GM21515 (cell line): Measurements from ENCODE around the gene C19orf67.
A peak's percentile ranks its signal among the peaks of the same experiment; 100 is the strongest.

Source experiments
- ATAC-seq: cut with Tn5 transposase; IDR thresholded peaks from one replicate; pipeline ENCODE4 v1.9.1; 2021; ENCODE audit not compliant: unreplicated experiment

C19orf67 gene

DNA sequence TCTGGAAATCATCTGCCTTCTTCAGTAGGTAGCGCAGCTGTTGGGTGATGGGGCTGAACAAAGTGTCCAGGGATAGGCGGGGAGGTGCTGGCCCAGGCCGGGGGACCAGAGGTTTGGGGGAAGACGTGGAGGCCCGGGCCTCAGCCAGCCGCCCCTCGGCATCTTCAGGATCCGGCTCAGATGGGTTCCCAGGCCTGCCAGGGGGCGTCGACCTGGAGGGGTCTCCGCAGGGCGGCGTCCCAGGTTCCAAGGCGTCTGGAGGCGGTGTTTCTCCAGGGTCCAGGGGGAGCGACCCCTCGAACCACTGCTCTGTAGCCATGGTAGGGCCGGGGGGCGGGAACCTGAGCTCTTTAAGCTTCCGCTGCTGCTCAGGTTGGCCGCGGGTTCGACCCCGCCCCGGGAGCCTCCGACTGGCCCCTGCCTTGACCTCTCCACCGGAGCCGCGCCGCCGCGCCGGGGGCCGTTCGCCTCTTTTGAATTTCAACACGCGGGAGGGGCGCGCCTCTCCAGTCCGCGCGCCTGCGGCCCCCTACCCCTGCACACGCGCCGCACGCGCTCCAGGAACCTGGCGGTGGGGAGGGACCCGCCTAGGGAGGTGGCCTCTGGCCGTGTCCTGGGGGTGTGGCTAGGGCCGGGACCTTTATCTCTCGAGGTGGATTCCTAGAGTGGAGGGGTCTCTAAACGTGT, at the start of gene C19orf67:
TSS of gene C19orf67 (minus strand) at position 475 of the 687 bp plus-strand sequence. CDS start at position 319, 156 bp downstream.
- no peak for ATAC-seq

DNA sequence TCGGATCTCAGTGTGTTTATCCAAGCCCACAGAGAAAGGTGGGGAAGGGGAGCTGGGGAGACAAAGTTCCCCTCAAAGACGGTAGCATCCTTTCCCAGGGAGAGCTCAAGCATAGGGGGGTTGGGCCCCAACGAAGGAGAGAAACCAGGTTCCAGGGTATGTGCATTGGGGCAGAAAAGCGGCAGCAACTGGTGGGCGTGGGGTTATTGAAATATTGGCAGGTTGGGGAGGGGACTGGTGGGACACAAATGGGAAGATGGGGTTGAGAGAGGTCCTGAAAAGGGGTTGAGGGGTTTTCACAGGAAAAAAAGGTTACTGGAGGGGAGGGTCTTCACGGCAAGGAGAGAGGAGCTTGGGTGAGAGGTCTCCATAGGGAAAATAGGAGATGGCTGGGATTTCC, 49.8 kb upstream of the C19orf67 start:
- ATAC-seq: no peak

DNA sequence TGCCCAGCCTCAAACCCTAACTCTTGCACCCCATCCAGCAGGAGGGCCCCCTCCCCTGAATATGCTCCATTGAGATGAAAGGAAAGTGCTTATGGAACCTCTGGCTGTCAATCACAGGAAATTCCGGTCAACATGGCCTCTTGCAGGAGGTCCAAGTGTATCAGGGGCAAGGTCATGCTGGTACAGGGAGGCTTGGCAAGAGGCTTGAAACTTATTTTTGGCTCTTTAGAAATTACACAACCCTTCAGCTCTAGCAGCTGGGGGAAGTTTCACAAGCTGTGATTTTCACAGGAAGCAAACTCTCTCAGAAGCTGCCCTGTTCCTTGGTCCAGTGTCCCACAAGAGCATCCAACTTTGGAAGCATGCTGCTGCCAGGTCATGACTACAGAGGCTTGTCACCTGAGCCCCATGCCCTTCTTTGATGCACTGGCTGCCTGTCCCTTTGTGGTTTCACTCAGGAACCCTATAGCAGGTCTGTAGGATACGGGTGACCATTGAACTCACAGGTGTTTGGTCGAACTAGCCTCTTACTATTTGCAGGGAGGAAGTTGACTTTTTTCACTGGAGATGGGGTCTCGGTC, 42.4 kb upstream of the C19orf67 start:
- no peak for ATAC-seq

GRCh38 chr19:14127176-14127575, 41.6 kb upstream of the C19orf67 start:
- no peak for ATAC-seq

DNA sequence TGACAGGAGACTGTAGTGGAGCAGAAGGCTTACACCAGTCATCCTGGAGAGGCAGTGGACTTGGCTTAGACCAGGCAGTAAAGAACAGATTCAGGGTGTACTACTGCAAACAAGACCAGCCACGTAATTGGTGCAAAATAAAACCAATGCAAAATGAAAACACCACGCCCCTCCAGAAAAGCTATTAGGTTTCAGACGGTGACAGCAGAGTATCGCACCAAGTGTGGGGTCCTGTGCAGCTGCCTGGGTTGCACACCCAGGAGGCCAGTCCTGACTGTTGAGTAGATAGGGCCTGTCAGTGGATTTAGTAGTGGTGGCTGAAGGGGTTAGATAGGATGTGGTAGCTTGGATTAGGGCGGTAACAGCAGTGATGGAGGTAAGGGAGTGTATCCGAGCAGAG, 37.3 kb upstream of the C19orf67 start:
- ATAC-seq: no peak

- ATAC-seq: no peak
Measured at GRCh38 chr19:14120497-14120780, 34.9 kb upstream of the C19orf67 start.

DNA sequence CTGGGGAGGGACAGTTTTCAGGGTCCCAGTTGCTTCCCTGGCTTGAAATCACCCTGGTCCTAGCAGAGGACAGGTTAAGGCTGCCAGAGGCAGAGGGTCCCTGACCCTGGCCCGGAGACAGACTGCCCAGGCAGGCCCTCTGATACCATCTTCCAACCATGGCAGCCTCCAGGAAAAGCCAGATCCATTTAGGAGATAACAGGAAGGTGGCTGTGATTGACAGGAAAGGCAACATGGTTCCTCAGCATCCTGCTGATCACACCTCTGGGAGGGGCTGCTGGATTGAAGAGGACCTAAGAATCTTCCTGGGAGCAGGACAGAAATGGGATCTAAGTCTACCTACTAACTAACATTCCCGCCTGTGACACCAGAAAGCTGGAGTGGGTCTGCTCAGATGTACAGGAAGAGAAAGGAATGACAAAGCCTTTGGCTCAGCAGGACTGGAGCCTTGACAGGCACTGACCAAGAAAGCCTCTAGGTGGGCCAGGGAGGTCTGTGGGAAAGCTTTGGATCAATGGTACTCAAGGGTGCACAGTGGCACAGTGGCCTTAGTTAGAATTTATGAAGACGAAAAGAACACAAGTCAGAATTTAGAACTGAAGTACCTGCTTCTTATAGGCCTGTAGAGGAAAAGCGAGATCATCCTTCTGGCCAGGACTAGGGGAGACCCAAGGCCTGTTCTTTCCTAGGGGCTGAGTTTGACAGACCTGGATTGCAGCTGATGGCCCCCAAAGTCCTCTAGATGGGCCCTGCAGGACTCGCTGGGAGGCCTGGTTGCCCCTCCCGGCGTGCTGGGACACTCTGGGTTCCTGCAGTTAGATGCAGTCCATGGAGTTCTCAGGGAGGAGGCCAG, 34.3 kb upstream of the C19orf67 start:
- ATAC-seq: no peak

- ATAC-seq: no peak
Measured at GRCh38 chr19:14119146-14119545, 33.6 kb upstream of the C19orf67 start.

GRCh38 chr19:14118165-14119051, 32.8 kb upstream of the C19orf67 start:
- ATAC-seq: no peak

DNA sequence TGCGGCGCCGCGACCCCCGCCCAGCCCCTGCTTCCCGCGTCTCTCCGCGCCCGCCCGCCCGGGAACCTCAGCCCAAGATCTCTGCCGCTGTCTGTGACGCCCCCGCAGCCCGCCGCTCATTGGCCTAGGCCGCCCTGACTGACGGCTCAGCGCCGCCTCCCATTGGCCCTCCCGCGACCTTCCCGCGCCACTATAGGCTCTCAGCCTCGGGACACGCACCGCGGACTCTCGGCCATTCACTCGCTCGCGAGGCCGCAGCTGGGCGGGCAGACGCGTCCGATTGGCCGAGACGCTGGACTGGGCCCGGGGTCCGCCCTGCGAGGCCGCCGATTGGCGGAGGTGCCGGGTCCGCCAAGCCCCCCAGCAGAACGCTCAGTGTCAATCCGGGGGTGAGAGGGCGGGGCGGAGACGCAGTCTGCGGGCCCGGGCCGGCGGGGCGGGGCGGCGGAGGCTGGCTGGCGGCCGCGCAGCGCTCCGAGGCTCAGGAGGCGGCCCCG, 32.1 kb upstream of the C19orf67 start, which contains the start of gene PRKACA:
TSS of gene PRKACA (minus strand) at position 95 of the 497 bp plus-strand sequence. CDS start 215 bp downstream, outside the sequence.
- peak; percentile 89 for ATAC-seq

GRCh38 chr19:14116918-14117578, 31.5 kb upstream of the C19orf67 start:
- no peak for ATAC-seq

GRCh38 chr19:14116525-14116917, 30.9 kb upstream of the C19orf67 start:
- ATAC-seq: no peak

DNA sequence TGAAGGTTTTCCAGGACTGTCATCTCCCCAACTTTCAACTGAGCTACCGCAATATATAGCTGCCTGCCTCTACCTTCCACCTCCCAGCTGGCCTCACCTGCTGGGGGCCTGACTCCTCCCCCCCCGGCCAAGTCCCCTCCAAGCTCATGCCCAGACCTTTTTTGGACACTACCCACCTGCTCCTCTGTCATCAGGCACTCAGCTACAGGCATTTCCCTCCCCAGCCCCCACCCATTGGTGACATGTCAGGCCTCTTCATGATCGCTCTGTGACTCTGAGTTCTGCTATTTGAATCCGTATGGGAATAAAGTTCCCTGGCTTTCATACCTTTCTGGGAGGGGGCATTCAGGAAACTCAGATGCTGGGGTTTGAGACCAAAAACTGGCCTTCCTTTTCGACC, 30.2 kb upstream of the C19orf67 start:
- ATAC-seq: no peak

- no peak for ATAC-seq
Measured at GRCh38 chr19:14114854-14115253, 29.3 kb upstream of the C19orf67 start.

- ATAC-seq: no peak
Measured at GRCh38 chr19:14114439-14114838, 28.9 kb upstream of the C19orf67 start.

DNA sequence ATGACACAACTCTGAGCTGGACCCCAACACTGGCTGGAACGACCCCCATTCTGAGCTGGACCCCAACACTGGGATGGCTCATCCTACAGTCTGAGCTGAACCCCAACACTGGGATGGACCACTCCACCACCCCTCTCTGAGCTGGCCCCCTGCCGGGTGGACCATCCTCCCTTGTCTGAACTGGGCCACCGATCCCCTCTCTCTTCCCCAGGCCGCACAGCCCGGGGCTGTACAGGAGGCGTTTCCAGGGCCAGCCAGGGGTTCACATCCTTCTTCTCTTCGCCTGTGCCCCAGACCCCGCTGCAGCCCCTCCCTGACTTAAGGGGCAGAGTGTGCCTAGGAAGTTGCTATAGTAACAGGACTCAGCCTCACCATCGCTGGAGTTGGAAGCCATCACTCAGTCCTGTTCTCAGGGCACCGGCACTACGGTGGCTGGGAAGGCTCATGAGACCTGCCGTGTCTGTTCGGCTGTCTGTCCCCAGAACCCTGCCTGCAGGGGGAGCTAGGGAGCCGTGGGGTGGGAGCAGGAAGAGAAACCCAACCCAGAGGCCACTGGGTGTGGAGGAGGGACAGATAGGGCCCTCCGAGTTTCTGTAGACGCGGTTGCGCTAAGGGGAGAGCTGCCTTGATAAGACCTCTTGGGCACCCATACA, 28.3 kb upstream of the C19orf67 start:
- ATAC-seq: no peak

- no peak for ATAC-seq
Measured at GRCh38 chr19:14112809-14113385, 27.3 kb upstream of the C19orf67 start.

GRCh38 chr19:14112051-14112808, 26.6 kb upstream of the C19orf67 start:
- ATAC-seq: no peak

- ATAC-seq: no peak
Measured at GRCh38 chr19:14111486-14111885, 25.9 kb upstream of the C19orf67 start.
